Caco-2 (cell line): ENCODE results near the gene GRM5. TPM values are rescaled to one million over a fixed set of nuclear protein-coding genes. Genes with fewer than 3 reads are reported as not detected.
"Not testable (repeated sequence)": the region's sequence is repeated elsewhere in the genome, so short reads cannot be mapped to it uniquely, and the experiment has no call there.

ENCODE experiments used
- BruUV-seq: library from RNA; stranded (reverse); fragments of 400-500 nt; replicated peaks from 2 replicates; lab custom pipeline; 2021; lab: Mats Ljungman, UMichigan
- CTCF ChIA-PET: fragments of 300-600 bp; sonication (Branson Sonifier 250); formaldehyde crosslinking; loops from one replicate; lab custom pipeline; 2022; ENCODE audit warnings: antibody characterized with exemption; lab: Charles Lee
- POLR2A ChIA-PET: fragments of 300-600 bp; sonication (Branson Sonifier 250); formaldehyde crosslinking; loops from one replicate; lab custom pipeline; 2022; ENCODE audit warnings: antibody characterized with exemption; lab: Charles Lee
- DNase-seq, 2 experiments: peaks; one replicate each; pipeline versions ENCODE4 v3.0.0 to v3.0.0-alpha.2; 2020 to 2022
- H3K27me3 ChIP-seq: replicated peaks from 2 replicates; pipeline ENCODE4 v1.6.0; 2011; ENCODE audit warnings: low read length; ENCODE audit not compliant: control insufficient read depth, insufficient read depth
- H3K36me3 ChIP-seq: 2 replicates; pipeline ENCODE4 v1.5.1; 2011; ENCODE audit warnings: low read length; ENCODE audit not compliant: control insufficient read depth, insufficient read depth
- H3K4me1 ChIP-seq: fragments of 250-450 bp; sonication (Bioruptor Pico); 2 replicates; pipeline ENCODE4 v1.5.1; 2020; ENCODE audit warnings: mild to moderate bottlenecking
- H3K4me3 ChIP-seq: 2 replicates; pipeline ENCODE4 v1.5.1; 2011; ENCODE audit warnings: low read depth, mild to moderate bottlenecking, control low read depth, low read length
- H3K9me3 ChIP-seq: fragments of 250-450 bp; sonication (Bioruptor Pico); 2 replicates; pipeline ENCODE4 v1.5.1; 2020; ENCODE audit warnings: mild to moderate bottlenecking, moderate library complexity
- H3K27ac Mint-ChIP-seq: one replicate; pipeline ENCODE4 v1.8.0; 2022; ENCODE audit warnings: mixed read lengths; ENCODE audit not compliant: unreplicated experiment
- H3K27me3 Mint-ChIP-seq: one replicate; pipeline ENCODE4 v1.8.0; 2022; ENCODE audit warnings: mixed read lengths; ENCODE audit not compliant: insufficient read depth, unreplicated experiment
- H3K36me3 Mint-ChIP-seq: one replicate; pipeline ENCODE4 v1.8.0; 2022; ENCODE audit warnings: mild to moderate bottlenecking, mixed read lengths; ENCODE audit not compliant: insufficient read depth, unreplicated experiment
- H3K4me1 Mint-ChIP-seq: one replicate; pipeline ENCODE4 v1.8.0; 2022; ENCODE audit warnings: low read depth, mixed read lengths; ENCODE audit not compliant: unreplicated experiment
- H3K4me3 Mint-ChIP-seq: one replicate; pipeline ENCODE4 v1.8.0; 2022; ENCODE audit warnings: mild to moderate bottlenecking, moderate library complexity, mixed read lengths; ENCODE audit not compliant: unreplicated experiment
- H3K9me3 Mint-ChIP-seq: one replicate; pipeline ENCODE4 v1.8.0; 2022; ENCODE audit warnings: mixed read lengths; ENCODE audit not compliant: unreplicated experiment
- CTCF ChIP-seq, 2 experiments: fragments of 200-600 bp in 1 of 2; IDR thresholded peaks; 1 replicate in 1 of 2; 2 replicates in 1 of 2; pipeline versions ENCODE4 v1.5.1 to v1.8.0; 2011 to 2022; ENCODE audit warnings: antibody characterized with exemption in 1 of 2, control low read depth in 1 of 2, inconsistent platforms in 1 of 2, low read depth in 1 of 2, low read length in 1 of 2, mild to moderate bottlenecking in 1 of 2, moderate library complexity in 1 of 2; ENCODE audit not compliant: insufficient read depth in 1 of 2, severe bottlenecking in 1 of 2, unreplicated experiment in 1 of 2
- intact Hi-C: fragments of 100-400 bp; cut with micrococcal nuclease; formaldehyde crosslinking; loops from one replicate; pipeline ENCODE4 v1.10.0; 2022; ENCODE audit not compliant: unreplicated experiment
- total RNA-seq: library from RNA; stranded (reverse); gene quantifications from 2 replicates; pipeline ENCODE4 v1.2.3, GENCODE V29; 2022

GRM5 gene
- total RNA-seq, 1 experiment from 2014 or later = not detected

GRCh38 chr11:89067264-89067663, 1.5 kb upstream of the GRM5 start:
- no peak overlapping the region for H3K27ac Mint-ChIP-seq
- no peak overlapping the region for H3K4me3 ChIP-seq
- H3K9me3 Mint-ChIP-seq = no peaks in the 10 kb centered on the region
- H3K9me3 ChIP-seq = no peaks in the 10 kb centered on the region
- no peaks in the 10 kb centered on the region for H3K36me3 Mint-ChIP-seq
- intact Hi-C loops = no loop called here
- H3K4me1 Mint-ChIP-seq = no peaks in the 10 kb centered on the region
- no TSS peak for BruUV-seq
- H3K4me1 ChIP-seq = no peaks in the 10 kb centered on the region
- no peak overlapping the region for H3K4me3 Mint-ChIP-seq
- no peaks in the 10 kb centered on the region for H3K36me3 ChIP-seq
- CTCF ChIA-PET = no interaction called here
- DNase-seq = no peak
- POLR2A ChIA-PET = no interaction called here
- H3K27me3 ChIP-seq = no peaks in the 10 kb centered on the region
- peaks cover 4% of the 10 kb centered on the region for H3K27me3 Mint-ChIP-seq
- no peak for TF ChIP-seq CTCF (IDR thresholded peaks at IDR 0.05; ENCODE audit: insufficient read depth in 1 of 2, low read depth in 1 of 2, low read length in 1 of 2, severe bottlenecking in 1 of 2, unreplicated experiment in 1 of 2)

DNA sequence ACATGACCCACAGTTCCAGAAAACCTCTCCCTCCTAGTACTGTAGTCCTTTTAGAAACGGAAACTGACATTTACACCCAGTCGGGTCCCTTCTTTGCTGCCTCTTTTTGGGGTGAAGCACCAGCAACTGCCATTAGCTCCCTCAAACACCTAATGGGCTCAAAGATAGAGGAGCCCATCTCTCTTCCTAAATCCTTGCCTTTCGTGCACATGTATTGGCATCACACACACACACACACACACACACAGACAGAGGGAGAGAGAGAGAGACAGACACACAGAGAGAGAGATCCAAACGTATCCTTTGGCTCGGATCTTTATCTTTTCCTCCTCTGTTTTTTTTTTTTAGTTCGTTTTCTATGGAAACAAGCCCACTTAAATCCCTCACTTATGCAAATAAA, 716 bp downstream of the GRM5 start:
- Mint-ChIP-seq H3K9me3 (no peaks in the 10 kb centered on the region), H3K4me3 (no peak overlapping the region), H3K27ac (no peak overlapping the region), H3K4me1 (no peaks in the 10 kb centered on the region), H3K36me3 (no peaks in the 10 kb centered on the region), H3K27me3 (peaks cover 4% of the 10 kb centered on the region)
- H3K4me3 ChIP-seq = no peak overlapping the region
- no peak for DNase-seq
- ChIA-PET POLR2A (no interaction called here), CTCF (no interaction called here)
- H3K4me1 ChIP-seq = no peaks in the 10 kb centered on the region
- no peak for TF ChIP-seq CTCF (IDR thresholded peaks at IDR 0.05; ENCODE audit: insufficient read depth in 1 of 2, low read depth in 1 of 2, low read length in 1 of 2, severe bottlenecking in 1 of 2, unreplicated experiment in 1 of 2)
- no peaks in the 10 kb centered on the region for H3K27me3 ChIP-seq
- H3K9me3 ChIP-seq = no peaks in the 10 kb centered on the region
- intact Hi-C loops = no loop called here
- no TSS peak for BruUV-seq
- H3K36me3 ChIP-seq = no peaks in the 10 kb centered on the region

DNA sequence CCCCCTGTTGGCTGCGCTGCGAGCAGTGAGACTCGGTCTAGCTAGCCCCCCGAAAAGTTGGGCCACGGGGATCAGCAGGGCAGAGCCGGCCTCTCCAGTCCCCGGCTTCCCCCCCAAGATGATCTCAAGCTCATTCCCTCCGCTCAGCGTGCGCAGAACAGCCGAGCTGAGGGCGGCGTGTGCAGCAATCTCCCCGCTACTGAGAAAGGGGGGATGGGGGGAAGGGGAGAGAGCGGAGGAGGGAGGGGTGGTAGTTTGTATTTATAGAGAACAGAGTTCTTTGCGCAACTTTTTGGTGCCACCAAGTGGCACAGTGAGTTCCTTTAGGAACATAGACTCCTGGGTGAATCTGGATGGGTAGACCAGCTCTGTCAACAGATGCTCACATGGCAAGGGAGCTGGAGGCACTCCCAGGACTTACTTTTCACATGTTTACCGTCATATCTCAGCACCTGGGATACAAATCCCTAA, 2.3 kb downstream of the GRM5 start:
- H3K27ac Mint-ChIP-seq, POLR2A ChIA-PET, H3K4me1 ChIP-seq, H3K4me3 ChIP-seq, H3K36me3 ChIP-seq, BruUV-seq, CTCF ChIA-PET, H3K9me3 ChIP-seq, H3K27me3 Mint-ChIP-seq, DNase-seq, intact Hi-C loops, H3K4me3 Mint-ChIP-seq, H3K36me3 Mint-ChIP-seq, H3K4me1 Mint-ChIP-seq, H3K27me3 ChIP-seq, H3K9me3 Mint-ChIP-seq: not testable (repeated sequence)

DNA sequence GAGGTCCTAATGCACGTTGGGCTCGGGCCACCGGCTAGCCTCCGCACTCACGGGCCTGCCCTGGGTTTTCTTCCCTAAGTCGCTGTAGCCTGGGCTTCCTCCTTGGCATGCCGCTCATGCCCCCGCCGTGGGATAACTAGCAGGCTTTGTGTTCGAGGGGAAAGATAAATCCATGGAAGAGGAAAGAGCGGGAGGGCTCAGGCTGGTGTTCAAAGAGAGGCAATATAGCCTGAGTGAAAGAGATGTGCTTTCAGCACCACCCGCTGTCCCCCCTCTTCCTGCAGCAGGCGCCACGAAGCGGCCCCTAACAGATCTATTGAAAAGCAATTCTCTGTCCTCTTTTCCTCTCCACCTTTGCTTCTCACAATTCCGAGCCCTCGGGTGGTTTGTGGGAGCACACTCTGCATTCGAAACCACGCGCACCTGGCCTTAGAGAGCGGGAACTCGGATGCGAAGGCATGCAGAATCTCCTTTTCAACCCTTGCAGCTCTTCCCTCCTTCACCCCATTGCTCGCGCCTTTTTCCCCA, 2.9 kb downstream of the GRM5 start:
- H3K9me3 ChIP-seq, H3K4me3 Mint-ChIP-seq, H3K36me3 Mint-ChIP-seq, H3K27ac Mint-ChIP-seq, CTCF ChIA-PET, BruUV-seq, DNase-seq, H3K27me3 Mint-ChIP-seq, H3K9me3 Mint-ChIP-seq, H3K4me1 ChIP-seq, H3K36me3 ChIP-seq, H3K4me3 ChIP-seq, POLR2A ChIA-PET, H3K4me1 Mint-ChIP-seq, H3K27me3 ChIP-seq, intact Hi-C loops: not testable (repeated sequence)

DNA sequence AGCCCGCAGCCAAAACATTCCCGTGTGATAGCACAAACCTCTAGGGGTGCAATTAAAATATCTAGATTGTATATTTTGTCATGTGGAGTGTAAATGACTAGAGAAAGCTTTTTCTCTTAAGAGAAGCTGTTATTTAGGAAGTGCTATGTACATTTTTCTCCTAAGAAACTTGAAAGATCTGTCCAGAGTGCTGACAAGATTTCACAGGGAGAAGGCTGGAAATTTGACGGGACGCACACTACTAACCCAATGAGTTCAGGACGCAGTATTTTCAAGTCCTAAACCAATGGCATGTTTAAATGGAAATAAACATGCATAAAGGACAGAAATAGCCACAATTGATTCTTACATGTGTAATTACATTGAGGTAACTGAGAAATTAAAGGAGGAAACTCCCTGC, 3.9 kb downstream of the GRM5 start:
- H3K27me3 ChIP-seq, H3K9me3 ChIP-seq, POLR2A ChIA-PET, H3K4me3 ChIP-seq, H3K4me1 Mint-ChIP-seq, CTCF ChIA-PET, intact Hi-C loops, BruUV-seq, H3K36me3 ChIP-seq, H3K36me3 Mint-ChIP-seq, H3K27me3 Mint-ChIP-seq, H3K4me3 Mint-ChIP-seq, H3K4me1 ChIP-seq, DNase-seq, H3K27ac Mint-ChIP-seq, H3K9me3 Mint-ChIP-seq: not testable (repeated sequence)

DNA sequence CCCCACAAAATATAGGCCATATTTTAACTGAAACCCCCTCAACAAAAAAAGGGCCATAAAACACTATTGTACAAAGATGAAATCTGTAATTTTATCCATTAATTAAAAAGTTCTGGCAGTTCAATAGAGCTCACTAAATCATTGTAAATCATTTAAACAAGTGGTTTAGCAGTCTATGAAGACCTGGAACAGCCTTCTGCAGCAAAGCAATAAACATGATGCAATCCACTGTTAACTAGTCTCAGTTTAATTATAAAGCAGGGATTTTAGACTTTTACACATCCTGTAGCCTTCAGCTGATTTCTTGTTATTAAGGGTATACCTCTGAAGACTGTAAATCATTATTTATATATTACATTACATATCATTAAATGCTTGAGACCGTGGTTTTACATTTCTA, 8.4 kb downstream of the GRM5 start:
- H3K4me1 ChIP-seq, BruUV-seq, H3K4me3 Mint-ChIP-seq, H3K36me3 ChIP-seq, H3K27me3 Mint-ChIP-seq, intact Hi-C loops, H3K27me3 ChIP-seq, H3K9me3 ChIP-seq, H3K4me3 ChIP-seq, H3K9me3 Mint-ChIP-seq, CTCF ChIA-PET, H3K4me1 Mint-ChIP-seq, DNase-seq, H3K27ac Mint-ChIP-seq, H3K36me3 Mint-ChIP-seq, POLR2A ChIA-PET: not testable (repeated sequence)
